Measurements from ENCODE around the gene GABRA1. TPM values are rescaled to one million over a fixed set of nuclear protein-coding genes. Genes with fewer than 3 reads are reported as not detected.

GABRA1 gene
- polyA plus RNA-seq, 3 donors from 2014 or later: not detected

- no peak overlapping the region for H3K4me3 Mint-ChIP-seq
- H3K27ac Mint-ChIP-seq: no peak overlapping the region
- H3K9me3 Mint-ChIP-seq: peaks cover under 1 to 27% (median 12%) of the 10 kb centered on the region in 6 donors
- H3K27me3 Mint-ChIP-seq (ENCODE audit: low read depth in 3 of 3): peaks cover 0 to 3% (median 0%) of the 10 kb centered on the region in 3 donors
- peaks cover 0 to 4% (median 0%) of the 10 kb centered on the region in 3 donors for H3K36me3 Mint-ChIP-seq
- no peak for DNase-seq
- no peaks in the 10 kb centered on the region for H3K4me1 Mint-ChIP-seq
Observed at GRCh38 chr5:161900981-161901380, 53.1 kb downstream of the GABRA1 start.

- H3K4me3 Mint-ChIP-seq: no peak overlapping the region
- no peaks in the 10 kb centered on the region for H3K36me3 Mint-ChIP-seq
- no peaks in the 10 kb centered on the region for H3K27me3 Mint-ChIP-seq (ENCODE audit: low read depth in 3 of 3)
- peaks cover 6 to 19% (median 12%) of the 10 kb centered on the region in 6 donors for H3K9me3 Mint-ChIP-seq
- no peak for DNase-seq
- H3K27ac Mint-ChIP-seq: no peak overlapping the region
- H3K4me1 Mint-ChIP-seq: no peaks in the 10 kb centered on the region
Observed at GRCh38 chr5:161921781-161922180, 73.9 kb downstream of the GABRA1 start.

- no peak for DNase-seq
- peaks cover 5 to 18% (median 13%) of the 10 kb centered on the region in 6 donors for H3K9me3 Mint-ChIP-seq
- no peaks in the 10 kb centered on the region for H3K36me3 Mint-ChIP-seq
- no peaks in the 10 kb centered on the region for H3K27me3 Mint-ChIP-seq (ENCODE audit: low read depth in 3 of 3)
- no peaks in the 10 kb centered on the region for H3K4me1 Mint-ChIP-seq
- no peak overlapping the region for H3K4me3 Mint-ChIP-seq
- no peak overlapping the region for H3K27ac Mint-ChIP-seq
Observed at GRCh38 chr5:161924270-161924669, 76.3 kb downstream of the GABRA1 start.

GRCh38 chr5:161925960-161926359 is 78.0 kb downstream of the GABRA1 start:
- Mint-ChIP-seq H3K4me3 (no peak overlapping the region), H3K4me1 (no peaks in the 10 kb centered on the region), H3K9me3 (peaks cover 0 to 11% (median 9%) of the 10 kb centered on the region in 6 donors), H3K36me3 (no peaks in the 10 kb centered on the region), H3K27me3 (ENCODE audit: low read depth in 3 of 3) (no peaks in the 10 kb centered on the region), H3K27ac (no peak overlapping the region)
- no peak for DNase-seq

GRCh38 chr5:161934486-161934885 is 86.6 kb downstream of the GABRA1 start:
- Mint-ChIP-seq H3K9me3 (peaks cover 1 to 20% (median 9%) of the 10 kb centered on the region in 6 donors), H3K4me1 (no peaks in the 10 kb centered on the region), H3K36me3 (no peaks in the 10 kb centered on the region), H3K27ac (no peak overlapping the region), H3K4me3 (no peak overlapping the region), H3K27me3 (ENCODE audit: low read depth in 3 of 3) (no peaks in the 10 kb centered on the region)
- DNase-seq: no peak

GRCh38 chr5:161944974-161945373 is 97.1 kb downstream of the GABRA1 start:
- no peak overlapping the region for H3K27ac Mint-ChIP-seq
- DNase-seq: no peak

GRCh38 chr5:161946911-161947310 is 99.0 kb downstream of the GABRA1 start:
- H3K4me3 Mint-ChIP-seq: no peak overlapping the region
- no peak overlapping the region for H3K27ac Mint-ChIP-seq
- H3K4me1 Mint-ChIP-seq: no peaks in the 10 kb centered on the region
- H3K27me3 Mint-ChIP-seq (ENCODE audit: low read depth in 3 of 3): no peaks in the 10 kb centered on the region
- H3K36me3 Mint-ChIP-seq: no peaks in the 10 kb centered on the region
- peaks cover 4 to 16% (median 6%) of the 10 kb centered on the region in 6 donors for H3K9me3 Mint-ChIP-seq
- no peak for DNase-seq

More at GRCh38 chr5:161944974-161945373, 97.1 kb downstream of the GABRA1 start:
- Mint-ChIP-seq H3K4me1 (no peaks in the 10 kb centered on the region), H3K36me3 (no peaks in the 10 kb centered on the region), H3K9me3 (peaks cover 3 to 17% (median 7%) of the 10 kb centered on the region in 6 donors), H3K27me3 (ENCODE audit: low read depth in 3 of 3) (peaks cover 0 to 1% (median 0%) of the 10 kb centered on the region in 3 donors), H3K4me3 (no peak overlapping the region)

Other genes with a start within 250 kb of the GABRA1 start
- not detected for gene GABRA6, start 162.4 kb upstream of the GABRA1 start, polyA plus RNA-seq
- not detected for gene GABRG2, start 219.7 kb downstream of the GABRA1 start, polyA plus RNA-seq